Measurements from ENCODE around the gene SIGLEC8. TPM values are rescaled to one million over a fixed set of nuclear protein-coding genes. Genes with fewer than 3 reads are reported as not detected.

The SIGLEC8 gene
- total and polyA plus RNA-seq, 9 of the 15 experiments (the other 6 are each of a cell fraction or from before 2014, with no cell fraction given), result 0.04 to 0.65 (median 0.39) TPM

GRCh38 chr19:51421229-51422052, 36.8 kb downstream of the SIGLEC8 start:
- POLR2A ChIA-PET, result interaction anchor here (0.9 to 1.1 kb wide), 3 partner anchors 28 to 236 kb away, joined by 3 to 5 read pairs (median 5); no protein-coding TSS in a partner anchor
- in situ Hi-C loops (cut with MboI), result loop anchor here (5.0 to 10.0 kb wide), 2 partner anchors 236 to 363 kb away; no protein-coding TSS in a partner anchor
- H3K4me3 ChIP-seq, result no peak overlapping the region
- TF ChIP-seq SRSF1 (IDR thresholded peaks at IDR 0.05; ENCODE audit: low read depth, low read length) (no peak), CBX3 (IDR thresholded peaks at IDR 0.05; ENCODE audit: borderline replicate concordance in 1 of 2, low read length in 2 of 2) (no peak), THRAP3 (IDR thresholded peaks at IDR 0.05; ENCODE audit: borderline replicate concordance) (no peak), NFATC3 (IDR thresholded peaks at IDR 0.05) (no peak), RBFOX2 (IDR thresholded peaks at IDR 0.05; ENCODE audit: low read depth, low read length) (0 out of 2 replicates have a peak, but pooled peaks have one; percentile 20), EGR1 (conservative IDR thresholded peaks at IDR 0.05) (peak; percentile 65), RBM34 (IDR thresholded peaks at IDR 0.05; ENCODE audit: borderline replicate concordance, insufficient read depth, low read length) (no peak), SRSF9 (IDR thresholded peaks at IDR 0.05; ENCODE audit: borderline replicate concordance, low read depth, low read length) (no peak), ZNF584 (CRISPR knock-in tag; IDR thresholded peaks at IDR 0.05; ENCODE audit: low read depth) (no peak), MXI1 (IDR thresholded peaks at IDR 0.05; ENCODE audit: low read depth, low read length) (no peak), ZBED1 (IDR thresholded peaks at IDR 0.05) (0 out of 2 replicates have a peak, but pooled peaks have one; percentile 15), BCL6 (CRISPR knock-in tag; IDR thresholded peaks at IDR 0.05) (no peak), ZNF277 (CRISPR knock-in tag; IDR thresholded peaks at IDR 0.05; ENCODE audit: borderline replicate concordance) (no peak), ZNF644 (tag; IDR thresholded peaks at IDR 0.05; ENCODE audit: low read depth) (no peak), PPARD (CRISPR knock-in tag; IDR thresholded peaks at IDR 0.05) (no peak), ZNF3 (CRISPR knock-in tag; IDR thresholded peaks at IDR 0.05) (no peak), MAFK (IDR thresholded peaks at IDR 0.05; ENCODE audit: low read length) (0 out of 2 replicates have a peak, but pooled peaks have one; percentile 14), ZNF140 (CRISPR knock-in tag; IDR thresholded peaks at IDR 0.05) (no peak), SPI1 (IDR thresholded peaks at IDR 0.05; ENCODE audit: borderline replicate concordance, low read depth, low read length) (peak; percentile 44)

More at GRCh38 chr19:51421229-51422052, 36.8 kb downstream of the SIGLEC8 start:
- Histone ChIP-seq H2AFZ (ENCODE audit: low read depth, low read length) (peak overlapping the region; percentile 62; the same call in 1 of the 2 replicates), H4K20me1 (replicated peaks; ENCODE audit: control insufficient read depth, insufficient read depth, low read length) (no peaks in the 10 kb centered on the region), H3K9me3 (replicated peaks; ENCODE audit: control insufficient read depth, insufficient read depth, low read depth, low read length) (no peaks in the 10 kb centered on the region), H3K4me2 (ENCODE audit: insufficient read depth, low read length) (peak overlapping the region; percentile 43; the same call in 1 of the 2 replicates), H3K9me1 (ENCODE audit: control insufficient read depth, insufficient read depth, low read length) (no peaks in the 10 kb centered on the region), H3K36me3 (ENCODE audit: control insufficient read depth, insufficient read depth, low read length) (no peaks in the 10 kb centered on the region), H3K9ac (ENCODE audit: insufficient read depth in 1 of 2, low read depth in 2 of 2, low read length in 2 of 2) (peak overlapping the region in 1 of 2 experiments; percentile 47; a peak in 2 of 4 replicates), H3K27me3 (ENCODE audit: control insufficient read depth in 2 of 2, insufficient read depth in 2 of 2, low read length in 2 of 2) (no peaks in the 10 kb centered on the region), H3K79me2 (ENCODE audit: control insufficient read depth, insufficient read depth, low read length) (no peaks in the 10 kb centered on the region), H3K27ac (ENCODE audit: extremely low read depth, low read depth, low read length) (no peak overlapping the region), H3K4me1 (replicated peaks in 1 of 2; ENCODE audit: control insufficient read depth in 2 of 2, insufficient read depth in 2 of 2, low read length in 2 of 2) (peaks cover 9 to 28% of the 10 kb centered on the region in 2 experiments)
- BruUV-seq (replicated peaks), result no TSS peak
- intact Hi-C loops (cut with micrococcal nuclease), result loop anchor here (1.0 to 10.0 kb wide), 3 partner anchors 52 to 363 kb away; no protein-coding TSS in a partner anchor
- whole genome bisulfite sequencing (ENCODE audit: insufficient coverage, low coverage, missing lambda C conversion rate), result 16% methylated on average over 21 of the region's 39 CpGs
- ATAC-seq (no peak; the same call in 1 of the 3 replicates), FAIRE-seq (no peak), DNase-seq (ENCODE audit: extremely low read depth in 1 of 4, low spot score in 3 of 4) (peak in 1 of 4 experiments; percentile 16)
- CTCF ChIA-PET (ENCODE audit: low intra/inter-chr PET ratio), result interaction anchor here (0.6 to 2.1 kb wide), 7 partner anchors 28 to 387 kb away, joined by 3 to 30 read pairs (median 3); no protein-coding TSS in a partner anchor

Measured in K562 (cell line).